Dendritic cell treated with granulocyte-macrophage colony-stimulating factor and Interleukin-4, amounts not matched to agents 40 ng/mL and 50 ng/mL, for 4 days (primary cell): Measurements from ENCODE around the gene CD68.
A peak's percentile ranks its signal among the peaks of the same experiment; 100 is the strongest.
"Not testable (repeated sequence)": the region's sequence is repeated elsewhere in the genome, so short reads cannot be mapped to it uniquely, and the experiment has no call there.

ENCODE experiments used
- H3K27ac Mint-ChIP-seq: one replicate; pipeline ENCODE4 v1.8.0; 2022; ENCODE audit warnings: mild to moderate bottlenecking, mixed read lengths
- H3K27me3 Mint-ChIP-seq: one replicate; pipeline ENCODE4 v1.8.0; 2022; ENCODE audit warnings: mild to moderate bottlenecking, mixed read lengths
- H3K36me3 Mint-ChIP-seq: one replicate; pipeline ENCODE4 v1.8.0; 2022; ENCODE audit warnings: low read depth, mixed read lengths
- H3K4me1 Mint-ChIP-seq: one replicate; pipeline ENCODE4 v1.8.0; 2022; ENCODE audit warnings: low read depth, mixed read lengths
- H3K4me3 Mint-ChIP-seq: one replicate; pipeline ENCODE4 v1.8.0; 2022; ENCODE audit warnings: mild to moderate bottlenecking, moderate library complexity, mixed read lengths
- H3K9me3 Mint-ChIP-seq: one replicate; pipeline ENCODE4 v1.8.0; 2022; ENCODE audit warnings: mixed read lengths
- intact Hi-C: fragments of 100-400 bp; cut with micrococcal nuclease; formaldehyde crosslinking; loops from one replicate; pipeline ENCODE4 v1.15.0; 2022

Gene CD68

DNA sequence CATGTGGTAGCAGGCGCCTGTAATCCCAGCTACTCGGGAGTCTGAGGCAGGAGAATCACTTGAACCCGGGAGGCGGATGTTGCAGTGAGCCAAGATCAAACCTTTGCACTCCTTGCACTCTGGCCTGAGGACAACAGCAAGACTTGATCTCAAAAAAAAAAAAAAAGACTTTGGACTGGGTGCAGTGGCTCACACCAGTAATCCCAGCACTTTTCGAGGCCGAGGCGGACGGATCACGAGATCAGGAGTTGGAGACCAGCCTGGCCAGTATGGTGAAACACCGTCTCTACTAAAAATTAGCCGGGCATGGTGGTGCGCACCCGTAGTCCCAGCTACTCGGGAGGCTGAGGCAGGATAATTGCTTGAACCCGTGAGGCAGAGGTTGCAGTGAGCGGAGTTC is 46.3 kb downstream of the CD68 start:
- H3K4me3 Mint-ChIP-seq, H3K9me3 Mint-ChIP-seq, H3K27me3 Mint-ChIP-seq: not testable (repeated sequence)
- intact Hi-C loops: loop anchor here (2.0 kb wide), 1 partner anchor 63 kb away; the partner anchor contains the start of gene WRAP53
- peaks cover 33% of the 10 kb centered on the region for H3K36me3 Mint-ChIP-seq
- H3K4me1 Mint-ChIP-seq: peaks cover 17% of the 10 kb centered on the region
- peak overlapping the region; percentile 96 for H3K27ac Mint-ChIP-seq

DNA sequence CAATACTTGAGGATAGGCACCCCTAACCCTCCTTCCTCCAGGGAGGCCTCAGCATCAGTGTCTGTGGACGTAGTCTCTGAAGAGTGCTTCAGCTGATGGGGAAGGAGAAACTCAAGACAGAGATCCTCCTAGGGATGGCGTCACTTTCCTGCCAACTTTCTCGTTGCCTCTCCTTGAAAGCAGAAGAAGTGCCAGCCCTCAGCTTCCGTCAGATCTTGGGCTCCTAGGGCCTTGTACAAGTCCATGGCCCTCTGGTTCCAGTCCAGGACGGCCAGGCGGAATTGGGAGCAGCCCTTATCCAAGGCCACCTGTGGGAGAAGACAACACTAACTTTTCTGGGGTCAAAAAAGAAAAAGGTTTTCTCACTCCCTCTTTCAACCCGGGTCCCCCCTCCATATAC is 46.9 kb downstream of the CD68 start:
- H3K27ac Mint-ChIP-seq: peak overlapping the region; percentile 96
- H3K27me3 Mint-ChIP-seq: no peaks in the 10 kb centered on the region
- intact Hi-C loops: loop anchor here (2.0 kb wide), 1 partner anchor 62 kb away; the partner anchor contains the start of gene WRAP53
- H3K36me3 Mint-ChIP-seq: peaks cover 33% of the 10 kb centered on the region
- H3K4me3 Mint-ChIP-seq: peak overlapping the region; percentile 92
- no peaks in the 10 kb centered on the region for H3K9me3 Mint-ChIP-seq
- H3K4me1 Mint-ChIP-seq: peaks cover 17% of the 10 kb centered on the region

DNA sequence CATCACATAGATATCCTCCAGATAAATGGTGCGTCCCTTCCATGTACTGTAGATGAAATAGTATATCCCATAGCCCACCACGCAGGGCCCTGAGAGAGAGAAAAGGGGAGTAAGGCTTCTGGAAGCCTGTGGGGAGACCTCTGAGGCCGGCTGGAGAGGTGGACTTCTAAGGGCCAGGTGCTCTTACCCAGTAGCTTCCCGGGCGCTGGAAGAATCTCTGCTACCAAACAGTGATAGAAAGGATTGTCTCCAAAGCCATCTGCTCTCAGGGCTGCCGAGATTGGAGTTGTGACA is 47.5 kb downstream of the CD68 start:
- intact Hi-C loops: loop anchor here (1.0 to 2.0 kb wide), 2 partner anchors 12 to 62 kb away; partner anchors contain the start of gene WRAP53
- Mint-ChIP-seq H3K27me3 (no peaks in the 10 kb centered on the region), H3K27ac (peak overlapping the region; percentile 96)

DNA sequence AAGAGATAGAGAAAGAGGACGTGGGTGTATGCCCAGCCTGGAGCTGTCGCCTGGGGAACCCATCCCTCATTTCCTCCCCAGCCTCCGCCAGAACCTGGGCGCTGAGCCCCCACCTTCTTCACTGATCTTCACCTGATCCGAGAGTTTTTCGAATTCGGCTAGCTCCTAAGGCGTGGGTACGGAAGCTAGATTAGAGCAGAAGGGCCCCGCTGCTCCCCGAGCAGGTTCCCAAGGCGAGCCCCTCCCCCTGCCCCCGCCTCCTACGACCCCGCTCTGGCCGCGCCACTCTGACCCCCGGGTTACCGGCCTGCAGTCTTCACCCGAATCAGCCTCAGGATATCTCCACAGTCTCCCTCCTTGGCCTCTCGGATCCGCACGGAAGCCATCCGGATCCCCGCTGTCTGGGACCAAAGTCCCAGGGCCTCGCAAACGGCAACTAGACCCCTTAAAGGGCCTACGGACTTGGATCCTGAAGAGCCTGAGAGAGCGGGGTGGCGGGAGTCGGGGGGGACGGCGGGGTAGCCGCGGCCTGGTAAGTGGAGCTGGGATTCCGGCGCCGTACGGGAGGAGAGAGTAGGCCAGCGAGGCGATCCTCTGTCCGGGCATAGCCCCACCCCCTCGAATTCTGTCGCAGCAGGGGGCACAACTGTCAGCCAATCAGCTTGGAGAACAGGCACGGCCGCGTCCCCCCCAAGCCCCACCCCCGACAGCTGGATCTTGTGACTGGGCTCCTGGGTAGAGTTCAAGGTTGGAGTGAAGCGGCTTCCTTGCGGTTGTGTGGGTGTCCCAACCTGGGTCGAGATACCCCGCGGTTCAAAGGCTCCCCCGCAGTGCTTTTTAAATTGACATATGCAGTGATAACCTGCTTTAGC is 48.0 kb downstream of the CD68 start, which contains the start of gene SAT2:
Gene SAT2 (minus strand): TSS at position 572 of the 872 bp plus-strand sequence. CDS start 186 bp downstream, at position 386.
- Mint-ChIP-seq H3K36me3 (peaks cover 33% of the 10 kb centered on the region), H3K4me1 (peaks cover 18% of the 10 kb centered on the region), H3K27me3 (no peaks in the 10 kb centered on the region), H3K9me3 (no peaks in the 10 kb centered on the region), H3K27ac (peak within 1 kb of the TSS; percentile 96), H3K4me3 (peak within 1 kb of the TSS; percentile 92)
- intact Hi-C loops: loop anchor here (1.0 to 2.0 kb wide), 2 partner anchors 12 to 61 kb away; partner anchors contain the start of gene WRAP53

More for the DNA sequence above, 47.5 kb downstream of the CD68 start:
- Mint-ChIP-seq H3K4me3 (peak overlapping the region; percentile 92), H3K36me3 (peaks cover 33% of the 10 kb centered on the region), H3K4me1 (peaks cover 17% of the 10 kb centered on the region), H3K9me3 (no peaks in the 10 kb centered on the region)

DNA sequence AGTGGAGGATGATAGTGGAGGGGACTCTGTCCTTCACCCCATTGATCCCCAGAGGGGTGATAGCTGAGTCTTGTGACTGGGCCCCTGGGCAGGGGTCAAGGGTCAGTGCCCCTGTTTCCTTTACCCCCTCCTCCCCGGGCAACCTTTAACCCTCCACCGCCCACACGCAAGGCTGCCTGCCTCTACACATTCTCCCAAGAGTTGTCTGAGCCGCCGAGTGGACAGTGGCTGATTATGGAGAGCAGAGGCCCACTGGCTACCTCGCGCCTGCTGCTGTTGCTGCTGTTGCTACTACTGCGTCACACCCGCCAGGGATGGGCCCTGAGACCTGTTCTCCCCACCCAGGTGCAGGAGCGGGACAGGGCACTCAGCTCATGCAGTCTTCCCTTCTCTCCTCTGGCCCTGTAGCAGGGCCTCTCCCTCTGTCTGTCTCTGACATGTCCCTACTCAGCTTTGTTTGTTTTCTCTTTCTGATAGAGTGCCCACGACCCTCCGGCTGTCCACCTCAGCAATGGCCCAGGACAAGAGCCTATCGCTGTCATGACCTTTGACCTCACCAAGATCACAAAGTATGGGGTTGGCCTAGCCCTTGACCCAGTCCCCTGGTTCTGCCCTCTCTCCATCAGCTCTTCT is 50.6 kb downstream of the CD68 start, which contains the start of gene SHBG:
Gene SHBG (plus strand): TSS at position 197 of the 633 bp plus-strand sequence. CDS start 38 bp downstream, at position 235.
- Mint-ChIP-seq H3K27me3 (peaks cover 2% of the 10 kb centered on the region), H3K4me1 (peaks cover 22% of the 10 kb centered on the region), H3K36me3 (peaks cover 25% of the 10 kb centered on the region), H3K27ac (peak within 1 kb of the TSS; percentile 26), H3K4me3 (no peak within 1 kb of the TSS), H3K9me3 (no peaks in the 10 kb centered on the region)
- intact Hi-C loops: no loop called here
